Measurements from ENCODE around the gene C22orf39.
A peak's percentile ranks its signal among the peaks of the same experiment; 100 is the strongest.
"Not testable (repeated sequence)": the region's sequence is repeated elsewhere in the genome, so short reads cannot be mapped to it uniquely, and the experiment has no call there.

Gene C22orf39

DNA sequence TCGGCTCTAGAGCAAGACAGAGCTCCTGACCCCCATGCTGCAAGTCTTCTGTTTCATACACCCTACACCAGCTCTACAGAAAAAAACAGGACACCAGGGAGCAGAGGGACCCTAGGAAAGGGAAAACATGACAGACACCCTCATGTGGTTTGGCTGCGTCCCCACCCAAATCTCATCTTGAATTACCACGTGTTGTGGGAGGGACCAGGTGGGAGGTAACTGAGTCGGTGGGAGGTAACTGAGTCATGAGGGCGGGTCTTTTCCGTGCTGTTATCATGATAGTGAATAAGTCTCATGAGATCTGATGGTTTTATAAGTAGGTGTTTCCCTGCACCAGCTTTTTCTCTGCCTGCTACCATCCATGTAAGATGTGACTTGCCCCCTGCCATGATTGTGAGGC, 6.6 kb upstream of the C22orf39 start:
- no peak for DNase-seq (ENCODE audit: extremely low read depth in 1 of 2, low read depth in 1 of 2)

DNA sequence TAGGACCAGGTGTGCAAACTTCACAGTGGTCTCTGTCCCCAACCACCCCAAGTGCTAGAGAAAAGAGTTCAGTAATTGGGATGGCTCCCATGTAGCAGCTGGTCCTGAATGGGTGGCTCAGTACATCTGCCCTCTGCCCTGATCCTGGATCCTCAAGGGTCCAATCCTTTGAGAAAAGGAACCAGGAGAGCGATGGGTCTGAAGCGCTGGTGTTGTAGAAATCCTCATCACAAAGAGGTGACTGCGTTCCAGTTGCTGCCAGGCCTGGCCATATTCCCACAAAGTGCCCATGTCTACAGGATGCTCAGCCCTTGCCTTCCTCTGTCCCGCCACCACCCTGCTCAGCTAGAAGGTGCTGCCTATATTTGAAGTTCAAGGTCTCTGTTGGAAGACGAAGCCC, 6.2 kb upstream of the C22orf39 start:
- DNase-seq (ENCODE audit: extremely low read depth in 1 of 2, low read depth in 1 of 2) = no peak

DNA sequence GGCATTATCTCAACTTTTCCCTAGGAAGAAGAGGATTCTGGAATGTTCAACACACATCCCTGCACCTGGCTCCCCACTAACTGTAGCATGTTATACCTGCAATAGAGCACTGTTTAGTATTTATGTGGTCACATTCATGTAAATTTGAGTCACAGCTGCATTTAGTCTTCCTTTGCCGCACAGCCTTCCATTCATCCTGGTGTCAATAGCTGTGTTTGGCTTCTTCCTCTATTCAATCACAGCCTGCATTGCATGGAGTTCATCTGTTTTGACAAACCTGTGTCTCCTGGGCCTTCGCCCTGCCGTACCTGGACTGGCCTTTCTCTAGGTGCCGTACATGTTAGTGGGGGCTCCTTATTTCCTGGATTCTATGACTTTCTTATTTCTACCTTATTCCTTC, 4.1 kb upstream of the C22orf39 start:
- DNase-seq (ENCODE audit: extremely low read depth in 1 of 2, low read depth in 1 of 2) = no peak

DNA sequence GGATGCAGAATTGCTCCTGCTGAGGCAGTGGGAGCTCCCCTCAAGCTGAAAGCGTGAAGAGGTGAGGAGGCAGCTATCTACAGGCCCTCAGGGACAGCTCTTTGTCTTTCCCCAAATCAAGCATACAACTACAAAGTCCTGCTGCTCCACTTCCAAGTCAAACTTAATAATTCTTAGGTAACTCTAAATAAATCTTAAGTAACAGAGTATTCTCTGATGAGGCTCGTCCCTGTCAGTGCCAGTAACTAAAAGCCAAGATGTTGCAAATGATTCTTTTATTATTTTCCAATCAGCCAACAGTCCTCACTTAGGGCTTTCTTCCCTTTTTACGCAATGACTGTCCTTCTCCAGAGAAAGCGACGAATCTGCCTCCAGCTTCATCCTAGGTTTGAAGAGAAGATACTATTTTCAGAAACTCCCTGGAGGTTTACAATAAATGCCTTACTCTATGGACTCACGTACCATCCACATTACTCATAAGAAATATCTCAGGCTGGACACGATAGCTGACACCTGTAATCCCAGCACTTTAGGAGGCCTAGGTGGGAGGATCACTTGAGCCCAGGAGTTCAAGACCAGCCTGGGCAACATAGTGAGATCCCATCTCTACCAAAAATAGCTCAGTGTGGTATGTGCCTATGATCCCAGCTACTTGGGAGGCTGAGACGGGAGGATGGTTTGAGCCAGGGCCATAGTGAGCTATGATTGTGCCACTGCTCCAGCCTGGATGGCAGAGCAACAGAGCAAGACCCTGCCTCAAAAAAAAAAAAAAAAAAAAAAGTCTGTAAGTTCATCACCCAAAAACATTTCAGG, 3.1 kb upstream of the C22orf39 start:
- DNase-seq (ENCODE audit: extremely low read depth in 1 of 2, low read depth in 1 of 2) = no peak

DNA sequence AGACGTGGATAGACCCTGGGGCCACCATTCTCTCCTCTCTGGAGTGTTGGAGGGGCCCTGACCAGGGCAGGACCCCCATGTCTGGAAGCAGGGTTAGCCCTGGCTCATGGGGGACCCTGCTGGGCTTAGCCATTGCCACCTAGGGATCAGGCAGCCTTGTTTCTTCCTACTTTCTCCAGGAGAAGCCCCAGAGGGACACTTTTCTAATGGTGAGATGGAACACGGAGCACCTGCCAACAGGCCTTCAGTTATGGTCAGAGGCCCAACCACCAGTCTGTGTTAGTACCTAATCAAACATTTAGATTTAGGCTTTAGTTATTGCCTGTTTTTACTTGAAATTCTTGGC, 1.9 kb upstream of the C22orf39 start:
- no peak for DNase-seq (ENCODE audit: extremely low read depth in 1 of 2, low read depth in 1 of 2)

DNA sequence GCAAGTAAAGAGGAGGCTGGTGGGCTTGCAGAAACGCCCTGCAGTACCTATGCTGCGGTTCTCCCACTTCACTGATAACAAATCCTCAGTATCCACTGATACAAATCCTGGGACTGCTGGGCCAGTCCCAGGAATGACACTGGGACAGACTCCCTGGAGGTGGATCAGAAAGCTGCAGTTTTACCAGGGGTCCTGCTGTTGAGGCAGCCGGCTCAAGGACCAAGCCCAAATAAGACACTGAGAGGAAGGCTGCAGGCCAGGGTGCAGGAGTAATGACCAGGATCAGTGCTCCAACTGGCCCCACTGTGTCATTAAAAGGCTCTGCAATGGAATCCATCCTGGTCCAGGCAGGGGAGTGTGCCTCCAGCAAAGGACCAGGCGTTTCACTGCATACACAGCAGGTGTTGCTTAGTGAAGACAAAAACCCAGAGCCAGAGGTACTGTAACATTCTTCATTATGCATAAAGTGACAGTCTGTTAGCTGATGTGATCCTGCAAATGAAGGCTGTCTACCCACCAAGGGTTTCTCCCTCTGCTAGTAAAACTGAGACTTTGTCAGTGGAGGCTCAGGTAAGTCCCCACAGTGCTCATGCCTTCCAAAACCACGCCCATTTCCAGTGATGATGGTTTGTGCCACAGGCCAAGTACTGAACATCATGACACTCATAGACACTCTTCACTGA, 1.4 kb upstream of the C22orf39 start:
- no peak for DNase-seq (ENCODE audit: extremely low read depth in 1 of 2, low read depth in 1 of 2)

DNA sequence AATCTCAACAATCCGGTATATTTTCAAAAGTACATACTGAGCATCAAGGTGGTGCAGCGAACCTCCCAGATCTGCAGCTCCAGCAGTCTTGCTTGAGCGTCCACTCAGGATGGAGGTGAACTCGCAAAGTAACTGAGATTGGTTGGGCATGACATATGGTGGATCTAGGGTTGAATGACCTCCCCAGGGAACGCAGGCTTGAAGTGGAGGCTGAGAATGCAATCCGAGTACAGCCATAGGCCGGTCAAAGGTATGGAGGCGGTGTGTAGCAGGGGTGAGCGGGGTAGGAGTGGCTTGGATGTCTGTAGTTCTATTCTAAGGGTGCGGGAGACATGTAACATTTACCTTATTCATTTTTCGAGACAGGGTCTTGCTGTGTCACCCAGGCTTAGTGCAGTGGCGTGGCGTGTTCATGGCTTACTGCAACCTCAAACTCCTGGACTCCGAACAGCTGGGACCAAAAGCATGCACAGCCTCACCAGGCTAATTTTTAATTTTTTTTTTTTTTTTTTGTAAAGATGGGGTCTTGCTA, 631 bp upstream of the C22orf39 start:
- no peak for DNase-seq (ENCODE audit: extremely low read depth in 1 of 2, low read depth in 1 of 2)

DNA sequence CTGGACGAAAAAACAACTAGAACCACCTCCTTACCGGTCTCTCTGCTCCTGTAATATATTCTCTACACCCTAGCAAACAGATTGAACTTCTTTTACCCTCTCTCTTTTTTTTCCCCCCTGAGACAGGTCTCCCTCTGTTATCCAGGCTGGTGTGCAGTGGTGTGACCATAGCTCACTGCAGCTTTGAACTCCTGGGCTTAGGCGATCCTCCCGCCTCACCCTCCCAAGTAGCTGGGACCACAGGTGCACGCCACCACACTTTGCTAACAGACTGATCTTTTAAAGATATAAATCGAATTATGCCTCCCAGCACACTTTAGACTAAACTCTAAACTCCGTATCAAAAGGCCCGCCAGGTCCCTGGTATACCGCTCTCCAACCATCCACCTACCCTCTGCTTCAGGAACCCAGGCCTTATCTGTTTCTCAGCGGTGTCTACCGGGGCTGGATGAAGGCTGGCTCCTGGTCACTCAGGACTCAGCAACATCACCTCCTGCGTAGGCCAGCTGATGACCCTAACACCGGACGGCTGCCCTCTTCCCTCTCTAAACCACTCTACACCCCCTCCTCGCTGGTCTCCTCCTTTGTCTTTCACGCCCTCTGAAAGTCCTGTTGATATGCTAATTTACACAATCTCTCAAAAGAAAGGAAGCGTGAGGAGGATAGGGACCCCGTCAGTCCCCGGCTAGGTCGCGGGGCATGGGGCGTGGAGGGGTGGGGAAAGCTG, 745 bp downstream of the C22orf39 start:
- no peak for DNase-seq (ENCODE audit: extremely low read depth in 1 of 2, low read depth in 1 of 2)

DNA sequence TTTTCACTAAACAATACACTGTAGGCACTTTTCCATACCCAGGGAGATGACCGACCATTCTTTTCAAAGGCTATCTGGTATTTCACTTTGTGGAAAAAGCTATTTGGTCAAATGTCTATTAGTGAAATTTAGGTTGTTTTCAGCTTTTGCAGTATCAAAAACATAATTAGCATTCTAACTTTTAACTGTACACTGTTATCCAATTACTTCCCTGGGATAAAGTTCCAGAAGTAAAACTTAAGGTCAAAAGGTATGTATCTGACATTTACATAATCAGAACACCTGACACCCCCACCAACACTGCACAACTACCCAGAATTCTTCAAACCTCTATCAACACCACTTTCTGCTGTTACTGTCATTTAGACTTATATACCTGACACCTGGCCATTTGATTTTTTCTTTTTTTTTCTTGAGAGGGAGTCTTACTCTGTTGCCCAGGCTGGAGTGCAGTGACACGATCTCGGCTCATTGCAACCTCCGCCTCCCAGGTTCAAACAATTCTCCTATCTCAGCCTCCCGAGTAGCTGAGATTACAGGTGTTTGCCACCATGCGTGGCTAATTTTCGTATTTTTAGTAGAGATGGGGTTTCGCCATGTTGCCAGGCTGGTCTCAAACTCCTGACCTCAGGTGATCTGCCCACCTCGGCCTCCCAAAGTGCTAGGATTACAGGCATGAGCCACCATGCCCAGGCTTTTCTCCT, 2.1 kb downstream of the C22orf39 start:
- DNase-seq (ENCODE audit: extremely low read depth in 1 of 2, low read depth in 1 of 2) = not testable (repeated sequence)

DNA sequence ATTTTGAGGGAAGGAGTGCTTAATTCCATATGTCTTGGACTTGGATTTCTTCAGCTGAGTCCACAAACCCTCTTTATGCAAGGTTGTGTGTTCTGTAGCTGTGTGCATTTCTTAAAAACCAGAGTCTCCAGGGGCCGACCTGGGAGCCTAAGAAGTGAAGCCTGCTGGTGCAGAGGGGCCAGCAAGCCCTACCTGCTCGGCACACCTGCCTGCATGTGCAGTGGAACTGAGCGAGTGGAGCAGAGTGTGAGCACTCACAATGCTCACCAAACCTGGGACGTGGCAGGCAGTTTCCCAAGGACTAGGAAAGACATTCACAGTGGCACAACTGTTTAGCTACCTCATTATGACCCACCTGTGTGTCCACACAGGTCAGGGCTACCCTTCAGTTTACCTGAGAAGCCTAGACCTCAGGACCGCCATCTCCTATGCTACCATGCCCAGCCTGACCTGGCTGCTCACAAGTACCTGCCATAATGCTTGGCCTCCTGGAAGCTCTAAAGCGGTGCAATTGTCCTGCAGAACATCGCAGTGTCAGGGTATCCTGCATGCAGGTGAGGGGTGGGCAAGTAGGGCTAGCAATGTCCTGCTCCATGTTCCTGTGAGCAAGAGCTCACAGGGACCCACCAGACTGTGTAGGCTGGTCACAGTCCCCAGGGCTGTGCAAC, 3.8 kb downstream of the C22orf39 start:
- DNase-seq (ENCODE audit: extremely low read depth in 1 of 2, low read depth in 1 of 2) = no peak

DNA sequence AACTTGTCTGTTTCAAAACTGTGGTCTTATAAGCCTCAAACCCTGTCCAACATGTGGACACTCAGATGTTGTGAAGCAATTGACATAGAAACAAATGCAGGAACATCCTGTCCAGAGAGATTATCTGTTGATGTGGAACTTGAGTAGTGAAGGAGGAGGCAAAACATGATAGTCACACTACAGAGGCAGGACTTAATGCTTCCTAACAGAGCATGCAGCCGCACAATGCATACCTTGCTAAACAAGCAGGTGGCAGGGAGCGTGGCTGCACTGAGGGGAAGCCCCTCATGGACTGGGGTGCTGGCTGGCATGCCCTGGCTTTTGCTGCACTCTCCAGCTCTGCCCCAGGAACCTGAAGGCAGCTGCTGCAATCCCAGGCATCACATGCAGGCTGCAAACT, 5.3 kb downstream of the C22orf39 start:
- DNase-seq (ENCODE audit: extremely low read depth in 1 of 2, low read depth in 1 of 2) = no peak

DNA sequence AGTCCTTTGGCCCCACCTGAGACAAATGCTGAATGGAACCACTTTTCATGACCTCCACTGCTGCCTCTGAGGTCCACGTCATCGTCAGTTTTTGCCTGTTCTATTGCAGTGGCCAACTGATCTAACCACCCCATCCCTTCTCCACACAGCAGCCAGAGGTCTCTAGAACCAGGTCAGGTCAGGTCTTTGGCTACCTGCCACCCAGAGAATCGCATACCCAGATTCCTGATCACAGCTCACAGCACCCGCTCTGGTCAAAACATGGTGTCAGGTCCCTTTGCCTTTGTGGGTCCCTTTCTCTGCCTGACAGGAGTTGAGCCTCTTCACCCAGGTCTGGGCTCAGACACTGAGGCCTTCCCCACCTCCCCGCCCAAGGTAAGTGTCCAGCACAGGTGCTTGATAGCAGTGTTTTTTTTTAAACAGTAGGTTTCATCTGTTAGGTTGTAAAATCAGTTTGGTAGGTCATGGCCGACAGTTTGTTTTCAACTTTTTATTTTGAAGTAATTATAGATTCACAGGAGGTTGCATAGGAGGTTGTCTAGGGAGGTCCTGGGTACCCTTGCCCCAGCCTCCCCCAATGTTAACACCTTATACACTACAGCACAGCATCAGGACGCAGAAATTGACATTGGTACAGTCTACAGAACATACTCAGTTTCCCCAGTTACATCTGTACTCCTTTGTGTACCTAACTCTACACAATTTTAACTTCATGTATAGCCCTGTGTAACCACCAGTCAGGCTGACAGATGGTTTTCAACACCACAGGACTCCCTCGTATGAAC, 6.9 kb downstream of the C22orf39 start:
- DNase-seq (ENCODE audit: extremely low read depth in 1 of 2, low read depth in 1 of 2) = no peak

DNA sequence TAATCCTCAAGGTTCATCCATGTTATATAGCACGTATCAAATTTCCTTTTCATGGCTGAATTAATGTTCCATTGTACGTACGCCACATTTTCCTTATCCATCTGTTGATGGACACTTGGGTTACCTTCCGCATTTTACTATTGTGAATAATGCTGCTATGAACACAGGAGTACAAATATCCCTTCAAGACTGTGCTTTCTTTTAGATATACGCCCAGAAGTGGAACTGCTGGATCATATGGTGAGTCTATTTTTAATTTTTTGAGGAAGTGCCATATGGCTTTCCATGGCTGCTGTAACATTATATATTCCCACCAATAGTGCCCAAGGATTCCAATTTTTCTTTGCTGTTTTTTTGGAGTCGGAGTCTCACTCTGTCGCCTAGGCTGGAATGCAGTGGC, 9.2 kb downstream of the C22orf39 start:
- no peak for DNase-seq (ENCODE audit: extremely low read depth in 1 of 2, low read depth in 1 of 2)

DNA sequence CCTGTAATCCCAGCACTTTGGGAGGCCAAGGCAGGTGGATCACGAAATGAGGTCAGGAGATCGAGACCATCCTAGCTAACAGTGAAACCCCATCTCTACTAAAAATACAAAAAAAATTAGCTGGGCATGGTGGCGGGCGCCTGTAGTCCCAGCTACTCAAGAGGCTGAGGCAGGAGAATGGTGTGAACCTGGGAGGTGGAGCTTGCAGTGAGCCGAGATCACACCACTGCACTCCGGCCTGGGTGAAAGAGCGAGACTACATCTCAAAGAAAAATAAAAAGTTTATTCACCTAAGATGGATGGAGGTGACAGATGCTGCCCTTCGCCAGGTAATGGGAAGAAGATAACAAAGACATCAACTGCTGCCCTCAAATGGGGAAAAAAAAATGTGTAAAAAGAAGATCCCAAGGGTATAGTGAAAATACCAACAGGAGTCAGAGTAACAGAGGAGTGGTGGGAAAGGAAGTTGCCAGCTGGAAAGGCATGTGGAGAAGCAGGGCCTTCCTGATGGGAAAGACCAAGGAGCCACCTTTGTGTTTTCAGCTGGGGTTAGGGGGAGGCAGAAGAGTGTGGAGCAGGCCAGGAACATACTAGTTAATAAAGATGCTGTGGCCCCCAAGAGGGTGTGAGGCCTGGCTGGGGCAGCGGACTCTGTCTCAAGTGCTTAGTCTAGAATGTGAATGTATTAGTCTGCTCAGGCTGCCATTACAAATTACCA, 10.9 kb downstream of the C22orf39 start:
- DNase-seq (ENCODE audit: extremely low read depth in 1 of 2, low read depth in 1 of 2) = not testable (repeated sequence)

DNA sequence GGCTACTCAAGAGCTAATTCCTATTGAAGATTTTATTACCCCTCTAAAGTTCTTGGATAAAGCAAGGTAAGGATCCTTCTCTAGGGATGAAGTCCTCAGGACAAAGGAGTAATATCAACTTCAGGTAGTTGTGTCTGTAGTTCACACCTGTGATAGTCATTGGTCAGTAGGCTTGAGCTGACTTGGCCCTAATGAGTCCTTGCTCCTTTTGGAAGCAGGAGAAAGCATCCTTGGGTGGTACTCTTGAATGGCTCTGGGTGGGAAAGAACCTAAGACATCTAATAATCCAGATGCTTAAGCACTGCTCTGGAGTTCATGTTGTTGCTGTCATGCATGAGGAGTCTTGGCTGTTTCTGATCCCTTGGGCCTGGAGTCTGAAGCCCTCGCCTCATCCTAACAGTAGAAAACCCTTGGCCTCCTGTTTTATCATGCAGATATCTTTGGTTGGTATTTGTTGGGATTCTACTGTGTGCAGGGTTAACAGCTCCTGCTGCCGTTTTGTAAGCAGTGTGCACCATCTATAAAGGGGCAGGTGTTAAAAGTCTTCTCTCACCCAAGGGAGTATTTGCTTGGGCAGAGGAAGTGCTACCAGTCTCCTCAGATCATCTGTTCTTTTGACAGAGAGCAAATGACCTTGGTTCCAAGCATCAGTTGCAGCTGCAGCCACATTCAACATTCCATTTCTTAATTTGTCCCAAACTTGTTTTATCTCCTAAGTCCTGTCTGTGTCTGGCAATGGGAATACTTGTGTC, 12.5 kb downstream of the C22orf39 start:
- no peak for DNase-seq (ENCODE audit: extremely low read depth in 1 of 2, low read depth in 1 of 2)

DNA sequence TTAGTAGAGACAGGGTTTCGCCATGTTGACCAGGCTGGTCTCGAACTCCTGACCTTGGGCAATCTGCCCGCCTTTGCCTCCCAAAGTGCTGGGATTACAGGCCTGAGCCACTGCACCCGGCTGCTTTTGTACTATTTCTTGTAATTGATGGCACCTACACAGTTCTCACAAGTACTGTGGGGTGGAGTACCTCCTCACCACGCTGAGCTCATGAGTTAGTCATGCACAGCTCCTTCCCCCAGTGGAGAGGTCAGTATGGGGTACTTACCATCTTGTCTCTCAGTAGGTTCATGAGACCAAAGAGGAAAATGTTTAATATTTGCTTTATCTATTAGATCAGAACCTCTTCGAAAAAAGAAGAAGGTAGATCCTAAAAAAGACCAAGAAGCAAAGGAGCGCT, 13.1 kb downstream of the C22orf39 start:
- no peak for DNase-seq (ENCODE audit: extremely low read depth in 1 of 2, low read depth in 1 of 2)

DNA sequence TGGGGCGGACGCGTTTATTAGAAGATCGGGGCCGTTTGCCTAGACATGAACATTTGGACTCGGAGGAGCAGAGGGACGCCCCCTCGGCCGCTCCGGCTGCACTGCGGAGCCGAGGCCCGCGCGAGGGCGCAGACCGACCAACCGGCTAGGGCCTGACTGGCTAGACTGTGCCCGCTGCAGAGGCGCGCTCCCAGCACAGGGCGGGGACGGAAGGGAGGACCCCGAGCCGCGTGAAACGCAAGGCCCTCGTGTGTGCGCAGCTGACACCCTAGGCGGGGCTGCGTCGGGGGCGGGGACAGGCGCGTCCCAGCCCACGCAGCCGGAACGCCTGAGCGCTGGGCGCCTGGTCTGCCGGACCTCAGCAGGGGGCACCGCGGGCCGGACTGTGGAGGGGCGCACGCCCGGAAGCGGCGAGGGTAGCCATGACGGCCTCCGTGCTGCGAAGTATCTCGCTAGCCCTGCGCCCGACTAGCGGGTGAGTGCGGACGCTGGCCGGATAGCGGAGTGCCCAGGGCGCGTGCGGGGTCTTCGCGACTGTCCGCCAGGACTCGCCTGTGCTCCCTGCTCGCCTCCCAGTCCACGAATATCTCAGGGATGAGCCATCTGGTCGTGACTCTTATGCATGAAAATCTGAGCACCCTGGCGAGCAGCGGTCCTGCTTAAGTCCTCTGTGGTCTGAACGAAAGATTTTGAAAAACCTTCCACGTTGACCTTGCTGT, 15.2 kb downstream of the C22orf39 start, which contains the start of gene MRPL40:
Gene MRPL40 (plus strand): TSS at position 413 of the 719 bp plus-strand sequence. CDS start 10 bp downstream, at position 423.
- DNase-seq (ENCODE audit: extremely low read depth in 1 of 2, low read depth in 1 of 2) = peak; percentile 61 to 76

All from activated CD8-positive, alpha-beta memory T cell treated with anti-CD3 and anti-CD28 coated beads for 1 hour (primary cell).